K562 (cell line): Measurements from ENCODE around the gene TARS2. TPM values are rescaled to one million over a fixed set of nuclear protein-coding genes. Genes with fewer than 3 reads are reported as not detected.

Experiments used
- ATAC-seq: fragments of 200-7000 bp; cut with Tn5 transposase; 3 replicates; pipeline ENCODE4 v1.9.1; 2020; ENCODE audit warnings: moderate library complexity
- BruUV-seq: library from RNA; stranded (reverse); fragments of 400-500 nt; replicated peaks from 2 replicates; lab custom pipeline; 2021; lab: Mats Ljungman, UMichigan
- CTCF ChIA-PET: fragments of 300-600 bp; formaldehyde crosslinking; extraction: SDS; loops from one replicate; lab custom pipeline; 2021; ENCODE audit warnings: low intra/inter-chr PET ratio; lab: Yijun Ruan, JAX
- POLR2A ChIA-PET: fragments of 300-600, 350-650 bp; sonication (Branson Sonifier 250); formaldehyde crosslinking; extraction: SDS; loops from one replicate; lab custom pipeline; 2021; ENCODE audit warnings: antibody characterized with exemption, inconsistent platforms; lab: Yijun Ruan, JAX
- DNase-seq, 4 experiments: peaks; one replicate each; pipeline versions ENCODE4 v3.0.0 to v3.0.0-alpha.2; 2011 to 2018; ENCODE audit warnings: low spot score in 3 of 4, mixed read lengths in 3 of 4; ENCODE audit errors: extremely low read depth in 1 of 4
- FAIRE-seq: peaks from 2 replicates; lab custom pipeline; 2011; peaks lifted over from hg19 to GRCh38; lab: Jason Lieb, UNC
- H2AFZ ChIP-seq: 2 replicates; pipeline ENCODE4 v1.6.0; 2011; ENCODE audit warnings: low read depth, low read length, control low read depth, inconsistent platforms
- H3K27ac ChIP-seq: fragments of 200-600 bp; 3 replicates; pipeline ENCODE4 v1.8.0; 2011; ENCODE audit warnings: low read depth, mild to moderate bottlenecking, control low read depth, inconsistent platforms, low read length, moderate library complexity, mixed read lengths; ENCODE audit errors: extremely low read depth
- H3K27me3 ChIP-seq, 2 experiments: fragments of 300-600 bp in 1 of 2; 2 replicates in 1 of 2; 3 replicates in 1 of 2; pipeline versions ENCODE4 v1.6.0 to v1.8.0; 2011; ENCODE audit warnings: inconsistent platforms in 2 of 2, low read length in 2 of 2, mild to moderate bottlenecking in 1 of 2, mixed read lengths in 1 of 2, moderate library complexity in 1 of 2; ENCODE audit not compliant: control insufficient read depth in 2 of 2, insufficient read depth in 2 of 2
- H3K36me3 ChIP-seq: fragments of 300-600 bp; 3 replicates; pipeline ENCODE4 v1.8.0; 2011; ENCODE audit warnings: mild to moderate bottlenecking, low read length, inconsistent platforms; ENCODE audit not compliant: control insufficient read depth, insufficient read depth
- H3K4me1 ChIP-seq, 2 experiments: fragments of 200-600 bp in 1 of 2; replicated peaks in 1 of 2; 2 replicates in 1 of 2; 3 replicates in 1 of 2; pipeline versions ENCODE4 v1.5.1 to v1.8.0; 2011; ENCODE audit warnings: inconsistent platforms in 2 of 2, low read length in 2 of 2, mild to moderate bottlenecking in 1 of 2, mixed read lengths in 1 of 2, moderate library complexity in 1 of 2; ENCODE audit not compliant: control insufficient read depth in 2 of 2, insufficient read depth in 2 of 2
- H3K4me2 ChIP-seq: 2 replicates; pipeline ENCODE4 v1.6.1; 2011; ENCODE audit warnings: low read length, control low read depth, inconsistent platforms, mixed read lengths; ENCODE audit not compliant: insufficient read depth
- H3K4me3 ChIP-seq: fragments of 200-600 bp; sonication (generic), shearing (Covaris generic); 2 replicates; pipeline ENCODE4 v1.5.1; 2016; ENCODE audit warnings: control low read depth, inconsistent platforms
- H3K79me2 ChIP-seq: fragments of 200-600 bp; 3 replicates; pipeline ENCODE4 v1.8.0; 2011; ENCODE audit warnings: low read length, inconsistent platforms; ENCODE audit not compliant: control insufficient read depth, insufficient read depth
- H3K9ac ChIP-seq, 2 experiments: 2 replicates each; pipeline versions ENCODE4 v1.6.0 to v1.6.1; 2011; ENCODE audit warnings: low read depth in 2 of 2, low read length in 2 of 2, control low read depth in 1 of 2, inconsistent platforms in 1 of 2, mild to moderate bottlenecking in 1 of 2, mixed read lengths in 1 of 2; ENCODE audit not compliant: insufficient read depth in 1 of 2
- H3K9me1 ChIP-seq: one replicate; pipeline ENCODE4 v1.6.0; 2011; ENCODE audit warnings: inconsistent platforms, mild to moderate bottlenecking, low read length, moderate library complexity; ENCODE audit not compliant: control insufficient read depth, insufficient read depth
- H3K9me3 ChIP-seq: replicated peaks from 2 replicates; pipeline ENCODE4 v1.5.1; 2011; ENCODE audit warnings: low read depth, low read length, inconsistent platforms; ENCODE audit not compliant: control insufficient read depth, insufficient read depth
- H4K20me1 ChIP-seq: replicated peaks from 2 replicates; pipeline ENCODE4 v1.6.1; 2011; ENCODE audit warnings: low read length, inconsistent platforms, mixed read lengths; ENCODE audit not compliant: control insufficient read depth, insufficient read depth
- NONO ChIP-seq, 2 experiments: fragments of 200-400 bp in 1 of 2; fragments of 450-650 bp in 1 of 2; formaldehyde crosslinking in 1 of 2; IDR thresholded peaks; 2 replicates each; pipeline ENCODE4 v1.6.1; 2017; ENCODE audit warnings: low read depth in 2 of 2, mild to moderate bottlenecking in 2 of 2, moderate library complexity in 2 of 2, low read length in 1 of 2
- NR2F6 ChIP-seq: fragments of 450-650 bp; formaldehyde crosslinking; IDR thresholded peaks from 2 replicates; pipeline ENCODE4 v1.4.0; 2020; ENCODE audit warnings: mild to moderate bottlenecking
- NR3C1 ChIP-seq: sonication (generic); formaldehyde crosslinking; IDR thresholded peaks from 2 replicates; pipeline ENCODE4 v1.8.1; 2022; ENCODE audit warnings: missing genetic modification reagents
- PCBP2 ChIP-seq: fragments of 200-400 bp; formaldehyde crosslinking; IDR thresholded peaks from 2 replicates; pipeline ENCODE4 v1.6.1; 2018; ENCODE audit warnings: low read length, low read depth, mild to moderate bottlenecking, moderate library complexity; ENCODE audit not compliant: poor library complexity, severe bottlenecking
- TRIM28 ChIP-seq: fragments of 450-650 bp; IDR thresholded peaks from 2 replicates; pipeline ENCODE4 v1.6.1; 2017
- XRCC4 ChIP-seq: IDR thresholded peaks from one replicate; pipeline ENCODE4 v1.6.1; 2011; ENCODE audit not compliant: insufficient read depth, insufficient read length; ENCODE audit errors: extremely low read depth
- YBX1 ChIP-seq: fragments of 450-650 bp; IDR thresholded peaks from 2 replicates; pipeline ENCODE4 v1.7.1; 2016; ENCODE audit warnings: mild to moderate bottlenecking
- ZNF785 ChIP-seq: fragments of 250-450 bp; sonication (Bioruptor Pico); IDR thresholded peaks from 2 replicates; pipeline ENCODE4 v1.4.0; 2020; ENCODE audit warnings: mild to moderate bottlenecking
- WGBS: fragments of 100-300 bp; shearing (Covaris generic); methylation state at CpG from one replicate; pipeline ENCODE4 v1.1.6; 2016; ENCODE audit warnings: low coverage, mixed read lengths; ENCODE audit not compliant: insufficient coverage; ENCODE audit errors: missing lambda C conversion rate; 5-methylcytosine and 5-hydroxymethylcytosine counted together
- in situ Hi-C: fragments of 300-500 bp; cut with MboI; formaldehyde crosslinking; loops from 4 replicates; pipeline ENCODE4 v1.15.0; 2018; ENCODE audit warnings: inconsistent platforms, mixed read lengths
- intact Hi-C: fragments of 100-400 bp; cut with micrococcal nuclease; formaldehyde crosslinking; loops from 2 replicates; pipeline ENCODE4 v1.14.2; 2022
- polyA plus RNA-seq, 8 experiments: library from polyadenylated mRNA; depleted of rRNA in 4 of 8; stranded (reverse) in 5 of 8; unstranded in 3 of 8; fragments of >200 nt; fragmentation: Nextera tagmentation in 2 of 8; fragmentation: Illumina TruSeq in 1 of 8; extraction: Ambion mirVana in 2 of 8; extraction: Trizol in 1 of 8; gene quantifications; 2 replicates each; pipeline versions ENCODE4 v1.2.1 to v1.2.3, GENCODE V29; 2011 to 2014; ENCODE audit warnings: inconsistent platforms in 1 of 8, missing spikeins in 1 of 8
- total RNA-seq, 7 experiments: library from RNA; depleted of rRNA in 6 of 7; stranded (reverse); fragments of >200 nt in 6 of 7; fragmentation: Illumina TruSeq in 2 of 7; extraction: Trizol in 2 of 7; gene quantifications; 2 replicates each; pipeline versions ENCODE4 v1.2.1 to v1.2.3, GENCODE V29; 2011 to 2021; ENCODE audit warnings: low replicate concordance in 1 of 7

The TARS2 gene
- total and polyA plus RNA-seq, 9 of the 15 experiments (the other 6 are each of a cell fraction or from before 2014, with no cell fraction given), result 17.0 to 64.2 (median 39.4) TPM

- H3K4me1 ChIP-seq, result peaks cover 54 to 58% of the 10 kb centered on the region in 2 experiments
- in situ Hi-C loops, result no loop called here
- peak overlapping the region in 1 of 2 experiments; percentile 46; a peak in 1 of 4 replicates for H3K9ac ChIP-seq
- no peaks in the 10 kb centered on the region for H3K9me3 ChIP-seq
- FAIRE-seq, result no peak
- no peak for DNase-seq
- no peak for TF ChIP-seq ZNF785
- TF ChIP-seq, all 486 proteins: peak for 0
- WGBS, result 82% methylated on average over 17 of the region's 17 CpGs
- ChIA-PET POLR2A (no interaction called here), CTCF (no interaction called here)
- no peaks in the 10 kb centered on the region for H3K9me1 ChIP-seq
- intact Hi-C loops, result no loop called here
- no peaks in the 10 kb centered on the region for H3K27me3 ChIP-seq
- H3K79me2 ChIP-seq, result peaks cover 25% of the 10 kb centered on the region; the same call in 2 of the 3 replicates
- no peak overlapping the region for H3K27ac ChIP-seq
- H3K4me2 ChIP-seq, result no peak overlapping the region
- no peaks in the 10 kb centered on the region for H4K20me1 ChIP-seq
- peaks cover 34% of the 10 kb centered on the region for H3K36me3 ChIP-seq
- no peak for ATAC-seq
- H2AFZ ChIP-seq, result no peak overlapping the region
- BruUV-seq, result no TSS peak
- no peak overlapping the region for H3K4me3 ChIP-seq
Observed at GRCh38 chr1:150511985-150512660, 24.9 kb downstream of the TARS2 start.

- no peak overlapping the region for H2AFZ ChIP-seq
- ChIA-PET POLR2A (interaction anchor here (0.6 to 1.4 kb wide), 4 partner anchors 12 to 67 kb away, joined by 3 to 4 read pairs (median 3); partner anchors contain the start of genes MCL1 and TARS2), CTCF (no interaction called here)
- intact Hi-C loops (no loop called here), in situ Hi-C loops (no loop called here)
- FAIRE-seq (no peak), ATAC-seq (no peak), DNase-seq (no peak)
- peak overlapping the region in 1 of 2 experiments; percentile 63; a peak in 1 of 4 replicates for H3K9ac ChIP-seq
- no peaks in the 10 kb centered on the region for H4K20me1 ChIP-seq
- TF ChIP-seq TRIM28, result no peak
- no peak for TF ChIP-seq NONO (IDR thresholded peaks at IDR 0.05; ENCODE audit: low read depth in 2 of 2, low read length in 1 of 2)
- TF ChIP-seq NR3C1 (CRISPR knock-in tag), result no peak
- TF ChIP-seq YBX1, result no peak
- TF ChIP-seq PCBP2, result no peak
- TF ChIP-seq NR2F6 (CRISPR knock-in tag), result no peak
- no peak for TF ChIP-seq XRCC4
- 33% methylated on average over 2 of the region's 2 CpGs for WGBS
- no TSS peak for BruUV-seq
- no peak overlapping the region for H3K27ac ChIP-seq
- peaks cover 50 to 56% of the 10 kb centered on the region in 2 experiments for H3K4me1 ChIP-seq
- H3K4me3 ChIP-seq, result no peak overlapping the region
- no peaks in the 10 kb centered on the region for H3K27me3 ChIP-seq
- H3K9me3 ChIP-seq, result no peaks in the 10 kb centered on the region
- 0 out of 2 replicates have a peak overlapping the region, but pooled peaks have one; percentile 15 for H3K4me2 ChIP-seq
- no peaks in the 10 kb centered on the region for H3K9me1 ChIP-seq
- peaks cover 25% of the 10 kb centered on the region; the same call in 2 of the 3 replicates for H3K79me2 ChIP-seq
- H3K36me3 ChIP-seq, result peaks cover 34% of the 10 kb centered on the region; the same call in 2 of the 3 replicates
Observed at GRCh38 chr1:150512846-150513245, 25.6 kb downstream of the TARS2 start.
